ENCODE data around the gene SUFU.

DNA sequence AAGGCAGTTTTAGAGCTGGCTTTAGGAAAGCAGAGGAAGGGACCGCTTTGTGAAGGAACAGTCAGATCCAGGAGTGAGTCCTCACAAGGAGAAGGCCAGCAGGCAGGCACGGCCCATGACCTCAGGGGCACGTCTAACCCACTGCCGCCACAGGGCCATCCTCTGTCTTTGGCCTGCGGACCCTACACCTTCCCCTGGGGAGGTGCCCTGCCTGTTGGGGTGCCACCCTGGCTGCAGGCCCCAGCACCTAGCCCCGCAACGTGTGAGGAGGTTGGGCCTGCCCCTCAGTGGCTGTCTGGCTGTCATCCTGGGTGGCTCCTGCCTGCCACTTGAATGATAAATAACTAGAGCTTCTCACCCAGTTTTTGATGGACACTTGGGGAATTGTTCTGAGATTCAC, 109.5 kb downstream of the SUFU start:
- TF ChIP-seq, protein P1, sequence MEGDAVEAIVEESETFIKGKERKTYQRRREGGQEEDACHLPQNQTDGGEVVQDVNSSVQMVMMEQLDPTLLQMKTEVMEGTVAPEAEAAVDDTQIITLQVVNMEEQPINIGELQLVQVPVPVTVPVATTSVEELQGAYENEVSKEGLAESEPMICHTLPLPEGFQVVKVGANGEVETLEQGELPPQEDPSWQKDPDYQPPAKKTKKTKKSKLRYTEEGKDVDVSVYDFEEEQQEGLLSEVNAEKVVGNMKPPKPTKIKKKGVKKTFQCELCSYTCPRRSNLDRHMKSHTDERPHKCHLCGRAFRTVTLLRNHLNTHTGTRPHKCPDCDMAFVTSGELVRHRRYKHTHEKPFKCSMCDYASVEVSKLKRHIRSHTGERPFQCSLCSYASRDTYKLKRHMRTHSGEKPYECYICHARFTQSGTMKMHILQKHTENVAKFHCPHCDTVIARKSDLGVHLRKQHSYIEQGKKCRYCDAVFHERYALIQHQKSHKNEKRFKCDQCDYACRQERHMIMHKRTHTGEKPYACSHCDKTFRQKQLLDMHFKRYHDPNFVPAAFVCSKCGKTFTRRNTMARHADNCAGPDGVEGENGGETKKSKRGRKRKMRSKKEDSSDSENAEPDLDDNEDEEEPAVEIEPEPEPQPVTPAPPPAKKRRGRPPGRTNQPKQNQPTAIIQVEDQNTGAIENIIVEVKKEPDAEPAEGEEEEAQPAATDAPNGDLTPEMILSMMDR (IDR thresholded peaks at IDR 0.05; ENCODE audit: low read depth, low read length), result no peak
- no peak for TF ChIP-seq EZH2phosphoT487 (IDR thresholded peaks at IDR 0.05; ENCODE audit: low read depth)
